A549 (cell line): Measurements from ENCODE around the gene NECAB3.

Source experiments
- CTCF ChIP-seq: fragments of >200 bp; sonication (Bioruptor Twin); formaldehyde crosslinking; IDR thresholded peaks from 3 replicates; pipeline ENCODE4 v1.5.1; 2016
- GATA3 ChIP-seq: IDR thresholded peaks from 2 replicates; pipeline ENCODE4 v1.6.1; 2012; ENCODE audit warnings: borderline replicate concordance
- JUN ChIP-seq, 2 experiments: fragments of >200 bp; sonication (Bioruptor Twin); formaldehyde crosslinking; IDR thresholded peaks; 2 replicates in 1 of 2; 3 replicates in 1 of 2; pipeline ENCODE4 v1.6.1; 2016 to 2017
- KDM1A ChIP-seq: fragments of 200-600 bp; sonication (generic); IDR thresholded peaks from 2 replicates; pipeline ENCODE4 v1.6.1; 2016; ENCODE audit warnings: low read depth, mild to moderate bottlenecking
- PHF8 ChIP-seq: fragments of 200-600 bp; sonication (generic); IDR thresholded peaks from 2 replicates; pipeline ENCODE4 v1.6.1; 2016; ENCODE audit warnings: low read depth, mild to moderate bottlenecking, antibody characterized with exemption, moderate library complexity, borderline replicate concordance
- POLR2A ChIP-seq: IDR thresholded peaks from 2 replicates; pipeline ENCODE4 v1.6.1; 2012; ENCODE audit warnings: mild to moderate bottlenecking, low read length
- RARB ChIP-seq: fragments of 250-450 bp; sonication (Bioruptor Pico); IDR thresholded peaks from 2 replicates; pipeline ENCODE4 v1.8.0; 2021; ENCODE audit warnings: mild to moderate bottlenecking, moderate library complexity
- REST ChIP-seq: fragments of 200-600 bp; sonication (generic); IDR thresholded peaks from 2 replicates; pipeline ENCODE4 v1.6.1; 2016; ENCODE audit warnings: antibody characterized with exemption, mild to moderate bottlenecking, moderate library complexity
- USF2 ChIP-seq: fragments of 450-650 bp; IDR thresholded peaks from 2 replicates; pipeline ENCODE4 v1.6.1; 2014; ENCODE audit warnings: antibody characterized with exemption

- no peak for TF ChIP-seq CTCF
- TF ChIP-seq REST = no peak
- no peak for TF ChIP-seq POLR2A
- no peak for TF ChIP-seq JUN (IDR thresholded peaks at IDR 0.05)
- no peak for TF ChIP-seq GATA3
- no peak for TF ChIP-seq RARB (CRISPR knock-in tag)
- no peak for TF ChIP-seq USF2
- TF ChIP-seq PHF8 = no peak
- TF ChIP-seq KDM1A = no peak
Measured at GRCh38 chr20:33667245-33667675, 7.0 kb downstream of the NECAB3 start.
